ENCODE measurements around the gene EPHA10. TPM values are rescaled to one million over a fixed set of nuclear protein-coding genes. Genes with fewer than 3 reads are reported as not detected.
"Not testable (repeated sequence)": the region's sequence is repeated elsewhere in the genome, so short reads cannot be mapped to it uniquely, and the experiment has no call there.

EPHA10 gene
- total and polyA plus RNA-seq, 2 experiments from 2014 or later, result not detected

- H3K9ac ChIP-seq, result peak within 1 kb of the TSS; percentile 86
- H3K4me3 ChIP-seq, result peak within 1 kb of the TSS; percentile 85
- in situ Hi-C loops (cut with MboI), result no loop called here
- H3K27ac ChIP-seq, result peak within 1 kb of the TSS; percentile 56
- H3K27me3 ChIP-seq (replicated peaks; ENCODE audit: insufficient read depth), result no peaks in the 10 kb centered on the region
- H3K36me3 ChIP-seq (ENCODE audit: low read depth), result no peaks in the 10 kb centered on the region
- 1% methylated on average over 52 of the region's 54 CpGs for WGBS, 2 experiments (ENCODE audit: low coverage in 1 of 2, low lambda C conversion rate in 2 of 2, missing lambda C conversion rate in 2 of 2)
- peaks cover 11% of the 10 kb centered on the region; the same call in 1 of the 2 replicates for H3F3A ChIP-seq (ENCODE audit: insufficient read depth)
- DNase-seq, result peak; percentile 99
- TF ChIP-seq EZH2 (IDR thresholded peaks at IDR 0.05; ENCODE audit: insufficient read depth, poor library complexity, severe bottlenecking), result no peak
- TF ChIP-seq EZH2phosphoT487 (IDR thresholded peaks at IDR 0.05; ENCODE audit: insufficient read depth, low read depth), result no peak
- peak within 1 kb of the TSS; percentile 97 for H2AFZ ChIP-seq
- no peaks in the 10 kb centered on the region for H4K20me1 ChIP-seq (ENCODE audit: insufficient read depth)
- H3K4me1 ChIP-seq (ENCODE audit: insufficient read depth), result peaks cover 21% of the 10 kb centered on the region
- peak within 1 kb of the TSS; percentile 81 for H3K4me2 ChIP-seq (ENCODE audit: unreplicated experiment)
- no peaks in the 10 kb centered on the region for H3K9me2 ChIP-seq (ENCODE audit: insufficient read depth)
- H3K79me2 ChIP-seq (ENCODE audit: insufficient read depth), result peaks cover 71% of the 10 kb centered on the region
- H3K9me3 ChIP-seq (ENCODE audit: low read depth), result no peaks in the 10 kb centered on the region
Measured at GRCh38 chr1:37692078-37692833, 72.7 kb downstream of the EPHA10 start, which contains the start of gene CDCA8. Gene CDCA8, plus strand, starts transcription at chr1:37692516. Its CDS starts 175 bp downstream, at chr1:37692691.

DNA sequence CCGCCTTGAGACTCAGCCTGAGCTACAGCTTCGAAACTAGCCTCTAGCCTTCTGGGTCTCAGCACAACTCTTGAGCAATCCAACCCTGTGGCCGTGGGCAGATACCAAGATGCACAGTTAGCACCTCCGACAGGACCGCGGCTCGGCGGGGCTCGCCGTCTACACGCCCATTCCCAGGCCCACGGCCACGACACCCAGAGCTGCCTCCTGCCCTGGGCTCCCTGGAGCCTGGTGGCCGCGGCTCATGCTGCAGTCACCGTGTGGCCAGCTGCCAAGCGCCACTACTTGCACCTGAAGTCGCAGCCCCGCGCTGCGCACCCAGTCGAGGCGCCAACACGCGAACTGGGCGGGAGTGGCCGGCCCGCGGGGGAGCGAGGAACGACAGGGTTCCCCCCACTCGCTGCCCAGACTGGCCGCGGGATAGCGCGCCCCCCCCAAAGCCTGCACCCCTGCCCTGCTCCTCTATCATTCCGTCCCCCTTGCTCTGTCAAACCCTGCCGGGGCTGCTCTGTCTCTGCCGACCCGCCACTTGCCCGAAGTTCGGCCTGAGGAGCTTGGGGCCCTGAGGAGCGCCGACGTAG is 73.3 kb downstream of the EPHA10 start:
- no peaks in the 10 kb centered on the region for H4K20me1 ChIP-seq (ENCODE audit: insufficient read depth)
- no peaks in the 10 kb centered on the region for H3K27me3 ChIP-seq (replicated peaks; ENCODE audit: insufficient read depth)
- DNase-seq, result peak; percentile 86
- peak overlapping the region; percentile 56 for H3K27ac ChIP-seq
- no peaks in the 10 kb centered on the region for H3K36me3 ChIP-seq (ENCODE audit: low read depth)
- 2% methylated on average over 33 to 45 of the region's 45 CpGs for WGBS, 2 experiments (ENCODE audit: low coverage in 1 of 2, low lambda C conversion rate in 2 of 2, missing lambda C conversion rate in 2 of 2)
- peak overlapping the region; percentile 86 for H3K9ac ChIP-seq
- peak overlapping the region; percentile 88 for H2AFZ ChIP-seq
- TF ChIP-seq EZH2 (IDR thresholded peaks at IDR 0.05; ENCODE audit: insufficient read depth, poor library complexity, severe bottlenecking), result no peak
- no peaks in the 10 kb centered on the region for H3K9me3 ChIP-seq (ENCODE audit: low read depth)
- H3K4me2 ChIP-seq (ENCODE audit: unreplicated experiment), result peak overlapping the region; percentile 75
- peaks cover 71% of the 10 kb centered on the region for H3K79me2 ChIP-seq (ENCODE audit: insufficient read depth)
- H3K9me2 ChIP-seq (ENCODE audit: insufficient read depth), result no peaks in the 10 kb centered on the region
- peak overlapping the region; percentile 85 for H3K4me3 ChIP-seq
- in situ Hi-C loops (cut with MboI), result no loop called here
- peaks cover 21% of the 10 kb centered on the region for H3K4me1 ChIP-seq (ENCODE audit: insufficient read depth)
- peaks cover 11% of the 10 kb centered on the region; the same call in 1 of the 2 replicates for H3F3A ChIP-seq (ENCODE audit: insufficient read depth)

DNA sequence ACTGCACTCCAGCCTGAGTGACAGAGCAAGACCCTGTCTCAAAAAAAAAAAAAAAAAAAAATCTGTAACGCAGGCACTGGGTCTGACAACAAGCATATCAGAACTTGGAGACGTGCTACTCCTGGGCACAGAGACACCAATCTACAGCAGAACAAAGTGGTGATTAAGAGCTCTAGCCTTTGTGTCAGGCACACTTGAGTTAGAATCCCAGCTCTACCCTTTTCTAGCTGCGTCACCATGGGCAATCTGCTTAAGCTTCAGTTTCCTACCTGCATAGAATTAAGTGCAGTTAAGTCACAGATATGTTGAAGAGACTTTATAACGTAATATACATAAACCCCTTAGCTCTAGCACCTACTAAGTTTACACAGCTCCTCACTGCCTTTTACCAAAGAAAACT is 76.0 kb downstream of the EPHA10 start:
- WGBS, 2 experiments (ENCODE audit: low coverage in 1 of 2, low lambda C conversion rate in 2 of 2, missing lambda C conversion rate in 2 of 2), result 85 to 91% methylated on average over 4 of the region's 4 CpGs
- Histone ChIP-seq H3K4me2 (ENCODE audit: unreplicated experiment) (peak overlapping the region; percentile 87), H3K9ac (peak overlapping the region; percentile 87), H3K27ac (peak overlapping the region; percentile 80), H3K4me1 (ENCODE audit: insufficient read depth) (peaks cover 21% of the 10 kb centered on the region), H2AFZ (peak overlapping the region; percentile 88; the same call in 1 of the 2 replicates), H3K9me3 (ENCODE audit: low read depth) (no peaks in the 10 kb centered on the region), H3K9me2 (ENCODE audit: insufficient read depth) (no peaks in the 10 kb centered on the region), H3K36me3 (ENCODE audit: low read depth) (peaks cover 8% of the 10 kb centered on the region; the same call in 1 of the 2 replicates), H3F3A (ENCODE audit: insufficient read depth) (peaks cover 11% of the 10 kb centered on the region; the same call in 1 of the 2 replicates), H4K20me1 (ENCODE audit: insufficient read depth) (no peaks in the 10 kb centered on the region), H3K4me3 (peak overlapping the region; percentile 85), H3K27me3 (replicated peaks; ENCODE audit: insufficient read depth) (no peaks in the 10 kb centered on the region), H3K79me2 (ENCODE audit: insufficient read depth) (peaks cover 48% of the 10 kb centered on the region)
- DNase-seq, result no peak
- TF ChIP-seq EZH2 (IDR thresholded peaks at IDR 0.05; ENCODE audit: insufficient read depth, poor library complexity, severe bottlenecking) (no peak), EZH2phosphoT487 (IDR thresholded peaks at IDR 0.05; ENCODE audit: insufficient read depth, low read depth) (no peak)
- in situ Hi-C loops (cut with MboI), result no loop called here

GRCh38 chr1:37687764-37688163 is 77.2 kb downstream of the EPHA10 start:
- Histone ChIP-seq H3K4me1 (ENCODE audit: insufficient read depth) (peaks cover 21% of the 10 kb centered on the region), H3K79me2 (ENCODE audit: insufficient read depth) (peaks cover 38% of the 10 kb centered on the region), H3F3A (ENCODE audit: insufficient read depth) (peaks cover 19% of the 10 kb centered on the region)
- H3K9ac ChIP-seq; H3K4me3 ChIP-seq; H3K9me2 ChIP-seq (ENCODE audit: insufficient read depth); in situ Hi-C loops (cut with MboI); H3K27me3 ChIP-seq (replicated peaks; ENCODE audit: insufficient read depth); H3K4me2 ChIP-seq (ENCODE audit: unreplicated experiment); DNase-seq; H4K20me1 ChIP-seq (ENCODE audit: insufficient read depth); H2AFZ ChIP-seq; H3K27ac ChIP-seq; H3K36me3 ChIP-seq (ENCODE audit: low read depth); H3K9me3 ChIP-seq (ENCODE audit: low read depth): not testable (repeated sequence)
- 93 to 100% methylated on average over 2 of the region's 2 CpGs for WGBS, 2 experiments (ENCODE audit: low coverage in 1 of 2, low lambda C conversion rate in 2 of 2, missing lambda C conversion rate in 2 of 2)
